Lung (tissue), 12 donors: Measurements from ENCODE around the gene ZSWIM5. TPM values are rescaled to one million over a fixed set of nuclear protein-coding genes. Genes with fewer than 3 reads are reported as not detected.
"Not testable (repeated sequence)": the region's sequence is repeated elsewhere in the genome, so short reads cannot be mapped to it uniquely, and the experiment has no call there.

Experiments used
- ATAC-seq: fragments of 200-7000 bp; cut with Tn5 transposase; one replicate; pipeline ENCODE4 v1.9.1; 2020; ENCODE audit warnings: moderate number of reproducible peaks; ENCODE audit not compliant: insufficient read depth, low FRiP score
- DNase-seq, 3 donors: peaks; one replicate each; pipeline ENCODE4 v3.0.0-alpha.2; 2013 to 2017
- H3K27ac ChIP-seq, 2 donors: one replicate each; pipeline ENCODE4 v1.5.1; 2013; ENCODE audit warnings: mild to moderate bottlenecking in 2 of 2, moderate library complexity in 2 of 2, control low read depth in 1 of 2, inconsistent platforms in 1 of 2, low read depth in 1 of 2, low read length in 1 of 2
- H3K27me3 ChIP-seq, 3 donors: one replicate each; pipeline ENCODE4 v1.5.1; 2013; ENCODE audit warnings: low read length in 2 of 3; ENCODE audit not compliant: control insufficient read depth in 3 of 3, insufficient read depth in 3 of 3
- H3K36me3 ChIP-seq, 4 donors: one replicate each; pipeline ENCODE4 v1.5.1; 2013; ENCODE audit warnings: low read length in 4 of 4, mild to moderate bottlenecking in 1 of 4, moderate library complexity in 1 of 4; ENCODE audit not compliant: control insufficient read depth in 4 of 4, insufficient read depth in 4 of 4
- H3K4me1 ChIP-seq, 5 donors: one replicate each; pipeline ENCODE4 v1.5.1; 2013; ENCODE audit warnings: low read length in 5 of 5, mild to moderate bottlenecking in 2 of 5, moderate library complexity in 1 of 5; ENCODE audit not compliant: control insufficient read depth in 5 of 5, insufficient read depth in 5 of 5
- H3K4me3 ChIP-seq: one replicate; pipeline ENCODE4 v1.5.1; 2013; ENCODE audit warnings: mild to moderate bottlenecking, control low read depth, moderate library complexity
- H3K9ac ChIP-seq, 2 donors: one replicate each; pipeline ENCODE4 v1.5.1; 2013; ENCODE audit warnings: low read length in 2 of 2, control low read depth in 1 of 2; ENCODE audit not compliant: insufficient read depth in 1 of 2
- H3K9me3 ChIP-seq, 4 donors: one replicate each; pipeline ENCODE4 v1.5.1; 2013; ENCODE audit warnings: low read length in 3 of 4, mild to moderate bottlenecking in 1 of 4, moderate library complexity in 1 of 4; ENCODE audit not compliant: control insufficient read depth in 4 of 4, insufficient read depth in 3 of 4
- CTCF ChIP-seq: IDR thresholded peaks from 2 replicates; pipeline ENCODE4 v1.5.1; 2012; ENCODE audit warnings: mild to moderate bottlenecking; ENCODE audit errors: control extremely low read depth, extremely low read depth
- WGBS, 2 donors: extraction: QIAGEN DNeasy Blood & Tissue Kit; methylation state at CpG; one replicate each; pipeline ENCODE4 v1.1.7; 2013; 5-methylcytosine and 5-hydroxymethylcytosine counted together
- polyA plus RNA-seq, 2 donors: library from polyadenylated mRNA; stranded (reverse); fragments of 200-250 nt; gene quantifications; one replicate each; pipeline ENCODE4 v1.2.1, GENCODE V29; 2013
- total RNA-seq, 2 donors: library from RNA; depleted of rRNA in 1 of 2; stranded (reverse); fragments of >200 nt in 1 of 2; gene quantifications; one replicate each; pipeline ENCODE4 v1.2.1, GENCODE V29; 2014 to 2021
- donor health status: control.
- donor health status: control.
- donor health status: Bipolar disorder and iron deficiency.
- donor health status: healthy.
- donor health status: DM: yes; HTN: yes; CAD: no.

Gene ZSWIM5
- total and polyA plus RNA-seq, 4 donors: 0.96 to 3.8 (median 2.1) TPM

- Histone ChIP-seq H3K9me3 (no peaks in the 10 kb centered on the region), H3K4me1 (no peaks in the 10 kb centered on the region), H3K27me3 (no peaks in the 10 kb centered on the region), H3K4me3 (no peak overlapping the region), H3K9ac (no peak overlapping the region), H3K27ac (no peak overlapping the region), H3K36me3 (no peaks in the 10 kb centered on the region)
- DNase-seq (no peak), ATAC-seq (no peak)
- TF ChIP-seq CTCF: no peak
These were observed 102.9 kb downstream of the ZSWIM5 start for GRCh38 chr1:45103534-45103933.

GRCh38 chr1:45101947-45102346 lies 104.5 kb downstream of the ZSWIM5 start:
- DNase-seq: no peak
- Histone ChIP-seq H3K27me3 (no peaks in the 10 kb centered on the region), H3K4me3 (no peak overlapping the region), H3K4me1 (no peaks in the 10 kb centered on the region), H3K27ac (no peak overlapping the region), H3K9ac (no peak overlapping the region), H3K9me3 (no peaks in the 10 kb centered on the region), H3K36me3 (no peaks in the 10 kb centered on the region)
- TF ChIP-seq CTCF: no peak
- ATAC-seq: no peak

- H3K27ac ChIP-seq, H3K4me3 ChIP-seq, H3K4me1 ChIP-seq, H3K36me3 ChIP-seq, H3K9me3 ChIP-seq, DNase-seq, H3K9ac ChIP-seq, H3K27me3 ChIP-seq, ATAC-seq: not testable (repeated sequence)
- WGBS, 2 donors: 78 to 88% methylated on average over 5 of the region's 5 CpGs
These were observed 104.9 kb downstream of the ZSWIM5 start for GRCh38 chr1:45101528-45101927.

- H3K4me3 ChIP-seq: no peak overlapping the region
- no peaks in the 10 kb centered on the region for H3K27me3 ChIP-seq
- TF ChIP-seq CTCF: no peak
- 95 to 96% methylated on average over 1 of the region's 1 CpG for WGBS, 2 donors
- no peaks in the 10 kb centered on the region for H3K36me3 ChIP-seq
- no peaks in the 10 kb centered on the region for H3K4me1 ChIP-seq
- no peak overlapping the region for H3K27ac ChIP-seq
- no peak overlapping the region for H3K9ac ChIP-seq
- H3K9me3 ChIP-seq: no peaks in the 10 kb centered on the region
- ATAC-seq: no peak
- DNase-seq: no peak
These were observed 108.5 kb downstream of the ZSWIM5 start for GRCh38 chr1:45097944-45098343.
